H1 (cell line): Measurements from ENCODE around the gene BAIAP2. TPM values are rescaled to one million over a fixed set of nuclear protein-coding genes. Genes with fewer than 3 reads are reported as not detected.

ENCODE experiments used
- POU5F1 ChIP-seq: IDR thresholded peaks from 2 replicates; pipeline ENCODE4 v1.6.1; 2011; ENCODE audit warnings: low read depth, mild to moderate bottlenecking, low read length, moderate library complexity
- YY1 ChIP-seq: IDR thresholded peaks from 2 replicates; pipeline ENCODE4 v1.6.1; 2011; ENCODE audit warnings: low read depth, mild to moderate bottlenecking, low read length
- polyA plus RNA-seq, 7 experiments: library from polyadenylated mRNA; depleted of rRNA in 3 of 7; stranded (reverse) in 5 of 7; unstranded in 2 of 7; fragments of >200 nt in 5 of 7; fragments of 200-250 nt in 2 of 7; gene quantifications; 1 replicate in 5 of 7; 2 replicates in 1 of 7; 4 replicates in 1 of 7; pipeline versions ENCODE4 v1.2.1 to v1.2.3, GENCODE V29; 2011 to 2013; ENCODE audit warnings: missing spikeins in 2 of 7, mixed read lengths in 2 of 7
- total RNA-seq: library from RNA; stranded (reverse); fragmentation: NEBNext Ultra II Directional; extraction: Animal tissue kit (Norgen Biotek cat#: 25700); gene quantifications from 2 replicates; pipeline ENCODE4 v1.2.1, GENCODE V29; 2021
- TF ChIP-seq, protein P1 (sequence below): fragments of 300-600 bp; sonication (generic); IDR thresholded peaks from 2 replicates; pipeline ENCODE4 v1.7.1; 2012; ENCODE audit warnings: low read length, moderate library complexity, mild to moderate bottlenecking, inconsistent platforms; ENCODE audit not compliant: insufficient replicate concordance
- TF ChIP-seq, protein P2 (sequence below): IDR thresholded peaks from 2 replicates; pipeline ENCODE4 v1.6.1; 2011; ENCODE audit warnings: low read depth, mild to moderate bottlenecking, low read length; ENCODE audit not compliant: insufficient read depth
- TF ChIP-seq, protein P3 (sequence below): IDR thresholded peaks from 2 replicates; pipeline ENCODE4 v1.6.1; 2012; ENCODE audit warnings: low read length, inconsistent platforms

BAIAP2 gene
- total and polyA plus RNA-seq, 2 of the 8 experiments (the other 6 are each of a cell fraction or from before 2014, with no cell fraction given): 10.0 to 22.8 TPM

DNA sequence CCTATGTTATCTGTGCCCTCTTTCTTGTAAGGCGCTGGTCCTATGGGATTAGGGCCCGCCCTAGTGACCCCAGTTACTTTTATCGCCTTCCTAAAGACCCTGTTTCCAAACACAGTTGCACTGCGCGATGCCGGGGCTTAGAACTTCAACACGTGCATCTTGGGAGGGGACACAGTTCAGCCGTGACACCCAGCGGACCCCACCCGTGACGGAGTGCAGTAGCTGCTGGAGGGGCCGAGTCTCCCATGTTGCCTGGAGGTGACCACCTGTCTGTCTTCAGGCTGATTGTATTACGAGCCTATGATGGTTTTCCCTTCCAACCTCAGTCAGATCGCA is 9.4 kb downstream of the BAIAP2 start (continued):
- TF ChIP-seq, protein P1, sequence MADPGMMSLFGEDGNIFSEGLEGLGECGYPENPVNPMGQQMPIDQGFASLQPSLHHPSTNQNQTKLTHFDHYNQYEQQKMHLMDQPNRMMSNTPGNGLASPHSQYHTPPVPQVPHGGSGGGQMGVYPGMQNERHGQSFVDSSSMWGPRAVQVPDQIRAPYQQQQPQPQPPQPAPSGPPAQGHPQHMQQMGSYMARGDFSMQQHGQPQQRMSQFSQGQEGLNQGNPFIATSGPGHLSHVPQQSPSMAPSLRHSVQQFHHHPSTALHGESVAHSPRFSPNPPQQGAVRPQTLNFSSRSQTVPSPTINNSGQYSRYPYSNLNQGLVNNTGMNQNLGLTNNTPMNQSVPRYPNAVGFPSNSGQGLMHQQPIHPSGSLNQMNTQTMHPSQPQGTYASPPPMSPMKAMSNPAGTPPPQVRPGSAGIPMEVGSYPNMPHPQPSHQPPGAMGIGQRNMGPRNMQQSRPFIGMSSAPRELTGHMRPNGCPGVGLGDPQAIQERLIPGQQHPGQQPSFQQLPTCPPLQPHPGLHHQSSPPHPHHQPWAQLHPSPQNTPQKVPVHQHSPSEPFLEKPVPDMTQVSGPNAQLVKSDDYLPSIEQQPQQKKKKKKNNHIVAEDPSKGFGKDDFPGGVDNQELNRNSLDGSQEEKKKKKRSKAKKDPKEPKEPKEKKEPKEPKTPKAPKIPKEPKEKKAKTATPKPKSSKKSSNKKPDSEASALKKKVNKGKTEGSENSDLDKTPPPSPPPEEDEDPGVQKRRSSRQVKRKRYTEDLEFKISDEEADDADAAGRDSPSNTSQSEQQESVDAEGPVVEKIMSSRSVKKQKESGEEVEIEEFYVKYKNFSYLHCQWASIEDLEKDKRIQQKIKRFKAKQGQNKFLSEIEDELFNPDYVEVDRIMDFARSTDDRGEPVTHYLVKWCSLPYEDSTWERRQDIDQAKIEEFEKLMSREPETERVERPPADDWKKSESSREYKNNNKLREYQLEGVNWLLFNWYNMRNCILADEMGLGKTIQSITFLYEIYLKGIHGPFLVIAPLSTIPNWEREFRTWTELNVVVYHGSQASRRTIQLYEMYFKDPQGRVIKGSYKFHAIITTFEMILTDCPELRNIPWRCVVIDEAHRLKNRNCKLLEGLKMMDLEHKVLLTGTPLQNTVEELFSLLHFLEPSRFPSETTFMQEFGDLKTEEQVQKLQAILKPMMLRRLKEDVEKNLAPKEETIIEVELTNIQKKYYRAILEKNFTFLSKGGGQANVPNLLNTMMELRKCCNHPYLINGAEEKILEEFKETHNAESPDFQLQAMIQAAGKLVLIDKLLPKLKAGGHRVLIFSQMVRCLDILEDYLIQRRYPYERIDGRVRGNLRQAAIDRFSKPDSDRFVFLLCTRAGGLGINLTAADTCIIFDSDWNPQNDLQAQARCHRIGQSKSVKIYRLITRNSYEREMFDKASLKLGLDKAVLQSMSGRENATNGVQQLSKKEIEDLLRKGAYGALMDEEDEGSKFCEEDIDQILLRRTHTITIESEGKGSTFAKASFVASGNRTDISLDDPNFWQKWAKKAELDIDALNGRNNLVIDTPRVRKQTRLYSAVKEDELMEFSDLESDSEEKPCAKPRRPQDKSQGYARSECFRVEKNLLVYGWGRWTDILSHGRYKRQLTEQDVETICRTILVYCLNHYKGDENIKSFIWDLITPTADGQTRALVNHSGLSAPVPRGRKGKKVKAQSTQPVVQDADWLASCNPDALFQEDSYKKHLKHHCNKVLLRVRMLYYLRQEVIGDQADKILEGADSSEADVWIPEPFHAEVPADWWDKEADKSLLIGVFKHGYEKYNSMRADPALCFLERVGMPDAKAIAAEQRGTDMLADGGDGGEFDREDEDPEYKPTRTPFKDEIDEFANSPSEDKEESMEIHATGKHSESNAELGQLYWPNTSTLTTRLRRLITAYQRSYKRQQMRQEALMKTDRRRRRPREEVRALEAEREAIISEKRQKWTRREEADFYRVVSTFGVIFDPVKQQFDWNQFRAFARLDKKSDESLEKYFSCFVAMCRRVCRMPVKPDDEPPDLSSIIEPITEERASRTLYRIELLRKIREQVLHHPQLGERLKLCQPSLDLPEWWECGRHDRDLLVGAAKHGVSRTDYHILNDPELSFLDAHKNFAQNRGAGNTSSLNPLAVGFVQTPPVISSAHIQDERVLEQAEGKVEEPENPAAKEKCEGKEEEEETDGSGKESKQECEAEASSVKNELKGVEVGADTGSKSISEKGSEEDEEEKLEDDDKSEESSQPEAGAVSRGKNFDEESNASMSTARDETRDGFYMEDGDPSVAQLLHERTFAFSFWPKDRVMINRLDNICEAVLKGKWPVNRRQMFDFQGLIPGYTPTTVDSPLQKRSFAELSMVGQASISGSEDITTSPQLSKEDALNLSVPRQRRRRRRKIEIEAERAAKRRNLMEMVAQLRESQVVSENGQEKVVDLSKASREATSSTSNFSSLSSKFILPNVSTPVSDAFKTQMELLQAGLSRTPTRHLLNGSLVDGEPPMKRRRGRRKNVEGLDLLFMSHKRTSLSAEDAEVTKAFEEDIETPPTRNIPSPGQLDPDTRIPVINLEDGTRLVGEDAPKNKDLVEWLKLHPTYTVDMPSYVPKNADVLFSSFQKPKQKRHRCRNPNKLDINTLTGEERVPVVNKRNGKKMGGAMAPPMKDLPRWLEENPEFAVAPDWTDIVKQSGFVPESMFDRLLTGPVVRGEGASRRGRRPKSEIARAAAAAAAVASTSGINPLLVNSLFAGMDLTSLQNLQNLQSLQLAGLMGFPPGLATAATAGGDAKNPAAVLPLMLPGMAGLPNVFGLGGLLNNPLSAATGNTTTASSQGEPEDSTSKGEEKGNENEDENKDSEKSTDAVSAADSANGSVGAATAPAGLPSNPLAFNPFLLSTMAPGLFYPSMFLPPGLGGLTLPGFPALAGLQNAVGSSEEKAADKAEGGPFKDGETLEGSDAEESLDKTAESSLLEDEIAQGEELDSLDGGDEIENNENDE: no peak
- TF ChIP-seq, protein P2, sequence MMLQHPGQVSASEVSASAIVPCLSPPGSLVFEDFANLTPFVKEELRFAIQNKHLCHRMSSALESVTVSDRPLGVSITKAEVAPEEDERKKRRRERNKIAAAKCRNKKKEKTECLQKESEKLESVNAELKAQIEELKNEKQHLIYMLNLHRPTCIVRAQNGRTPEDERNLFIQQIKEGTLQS: no peak
- TF ChIP-seq POU5F1: no peak
- TF ChIP-seq, protein P3, sequence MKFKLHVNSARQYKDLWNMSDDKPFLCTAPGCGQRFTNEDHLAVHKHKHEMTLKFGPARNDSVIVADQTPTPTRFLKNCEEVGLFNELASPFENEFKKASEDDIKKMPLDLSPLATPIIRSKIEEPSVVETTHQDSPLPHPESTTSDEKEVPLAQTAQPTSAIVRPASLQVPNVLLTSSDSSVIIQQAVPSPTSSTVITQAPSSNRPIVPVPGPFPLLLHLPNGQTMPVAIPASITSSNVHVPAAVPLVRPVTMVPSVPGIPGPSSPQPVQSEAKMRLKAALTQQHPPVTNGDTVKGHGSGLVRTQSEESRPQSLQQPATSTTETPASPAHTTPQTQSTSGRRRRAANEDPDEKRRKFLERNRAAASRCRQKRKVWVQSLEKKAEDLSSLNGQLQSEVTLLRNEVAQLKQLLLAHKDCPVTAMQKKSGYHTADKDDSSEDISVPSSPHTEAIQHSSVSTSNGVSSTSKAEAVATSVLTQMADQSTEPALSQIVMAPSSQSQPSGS: no peak
- no peak for TF ChIP-seq YY1
